HG02885 (cell line): Measurements from ENCODE around the gene DLST.

Experiments
- ATAC-seq: cut with Tn5 transposase; IDR thresholded peaks from one replicate; pipeline ENCODE4 v1.9.1; 2021; ENCODE audit warnings: mild to moderate bottlenecking; ENCODE audit not compliant: unreplicated experiment, poor library complexity

DLST gene

GRCh38 chr14:74936151-74936550 is 54.4 kb downstream of the DLST start:
- no peak for ATAC-seq

DNA sequence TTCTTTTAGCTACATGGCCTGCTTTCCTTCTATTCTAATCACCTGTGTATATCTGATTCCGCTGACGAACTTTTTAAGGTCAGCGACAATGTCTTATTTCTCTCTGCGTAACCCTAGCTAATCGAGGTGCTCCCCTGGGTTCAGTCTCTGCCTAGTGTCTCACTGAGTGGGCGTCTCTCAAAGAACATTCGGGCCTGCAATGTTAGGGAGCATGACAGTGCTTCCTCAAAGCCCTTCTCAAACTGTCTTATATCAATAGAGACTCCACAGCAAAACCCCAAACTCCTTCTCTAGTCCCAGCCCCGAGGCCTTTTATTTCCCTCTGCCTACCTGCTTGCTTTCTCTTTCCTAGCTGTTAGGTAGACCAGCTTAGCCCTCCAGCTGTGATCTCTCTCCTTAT is 55.0 kb downstream of the DLST start:
- no peak for ATAC-seq

DNA sequence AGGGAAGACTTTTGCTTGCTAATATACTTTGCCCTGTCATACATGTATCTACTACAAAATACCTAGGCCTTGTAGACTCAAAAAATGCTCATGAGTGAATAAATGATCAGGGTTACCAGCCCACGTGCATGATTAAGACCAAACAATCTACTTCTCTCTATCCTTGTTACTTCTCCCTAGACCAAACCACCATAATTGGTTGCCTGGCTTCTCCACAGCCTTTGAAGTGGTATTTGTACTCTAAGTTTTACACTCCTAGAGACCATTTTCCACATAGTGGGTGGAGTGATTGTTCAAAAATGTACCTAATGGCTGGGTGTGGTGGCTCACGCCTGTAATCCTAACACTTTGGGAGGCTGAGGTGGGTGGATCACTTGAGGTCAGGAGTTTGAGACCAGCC is 55.5 kb downstream of the DLST start:
- ATAC-seq: no peak

GRCh38 chr14:74938531-74939495 is 57.1 kb downstream of the DLST start:
- ATAC-seq: no peak

DNA sequence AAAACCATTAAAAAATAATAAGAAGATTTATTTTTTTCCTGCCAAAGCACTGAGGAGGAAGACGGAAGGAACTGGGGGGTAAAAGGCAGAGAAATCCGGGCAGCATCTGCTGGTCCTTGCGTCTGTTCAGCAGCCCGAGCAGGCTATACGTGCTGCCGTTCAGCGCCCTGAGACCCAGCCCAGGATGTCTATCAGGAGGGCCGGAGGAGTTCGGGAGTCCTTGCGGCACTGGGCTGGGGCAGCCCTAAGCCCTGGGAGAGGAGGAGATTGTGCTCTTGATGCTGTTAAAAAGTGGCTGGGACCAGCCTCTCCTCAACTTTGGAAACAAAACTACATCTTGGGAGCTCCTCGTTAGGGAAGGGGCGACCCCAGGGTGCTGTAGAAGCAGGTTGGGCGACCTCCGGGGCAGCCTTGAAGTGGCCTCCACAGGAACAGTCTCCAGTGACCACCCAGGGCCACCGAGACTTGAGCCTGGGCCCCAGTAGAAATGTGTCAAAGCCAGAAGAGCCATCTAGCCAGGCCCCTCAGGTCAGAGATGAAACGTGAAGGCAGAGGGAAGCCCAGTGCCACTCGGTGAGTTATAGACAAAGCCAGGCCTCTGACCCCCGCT is 59.3 kb downstream of the DLST start:
- no peak for ATAC-seq

GRCh38 chr14:74941676-74942097 is 60.0 kb downstream of the DLST start:
- ATAC-seq: peak; percentile 61

- ATAC-seq: peak; percentile 27
Observed at GRCh38 chr14:74942181-74942580, 60.5 kb downstream of the DLST start.

DNA sequence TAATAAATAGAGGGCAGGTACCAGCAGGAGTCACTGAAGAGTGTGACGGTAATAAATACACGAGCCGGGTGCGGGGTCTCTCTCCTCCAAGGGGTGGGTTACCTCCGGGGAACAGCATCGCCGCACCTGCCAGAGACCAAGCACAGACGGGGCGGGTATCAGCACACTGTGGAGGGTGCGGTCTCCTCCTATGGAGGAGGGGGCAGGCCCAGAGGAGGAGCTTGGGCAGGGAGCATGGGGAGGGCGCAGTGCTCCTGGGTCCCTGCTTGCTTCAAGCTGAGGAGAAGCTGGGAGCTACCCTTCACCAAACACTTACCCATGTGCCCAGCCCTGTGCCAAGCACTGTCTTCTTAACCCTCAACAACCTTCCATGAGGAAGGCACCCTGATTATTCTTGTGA is 60.9 kb downstream of the DLST start:
- peak; percentile 34 for ATAC-seq

DNA sequence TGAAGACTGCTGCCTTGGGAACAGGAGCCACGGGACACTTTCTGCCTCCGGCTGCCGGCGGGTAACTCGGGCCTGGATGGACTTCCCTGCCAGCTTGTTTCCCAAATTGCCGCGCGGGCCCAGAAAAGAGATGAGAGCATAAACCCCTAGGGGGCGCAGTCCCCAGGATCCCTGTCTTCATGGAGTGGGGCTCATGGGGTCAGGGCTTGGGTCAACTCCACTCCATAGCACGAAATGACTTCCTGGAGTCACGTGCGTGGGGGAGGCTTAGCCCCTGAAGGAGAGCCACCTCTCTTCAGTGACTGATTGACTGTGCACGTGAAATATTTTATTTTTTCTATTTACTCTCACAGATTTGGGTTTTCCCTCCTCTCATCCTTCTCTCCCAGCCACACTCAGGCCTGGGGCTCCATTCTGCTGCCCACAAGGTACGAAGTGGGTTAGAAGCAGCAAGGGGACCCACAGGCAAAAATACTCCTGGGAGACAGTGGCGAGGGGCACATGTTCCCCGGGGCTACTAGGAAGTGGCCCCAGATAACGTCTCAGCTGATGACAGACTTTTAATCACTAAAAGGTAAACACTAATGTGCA is 63.6 kb downstream of the DLST start:
- ATAC-seq: no peak

DNA sequence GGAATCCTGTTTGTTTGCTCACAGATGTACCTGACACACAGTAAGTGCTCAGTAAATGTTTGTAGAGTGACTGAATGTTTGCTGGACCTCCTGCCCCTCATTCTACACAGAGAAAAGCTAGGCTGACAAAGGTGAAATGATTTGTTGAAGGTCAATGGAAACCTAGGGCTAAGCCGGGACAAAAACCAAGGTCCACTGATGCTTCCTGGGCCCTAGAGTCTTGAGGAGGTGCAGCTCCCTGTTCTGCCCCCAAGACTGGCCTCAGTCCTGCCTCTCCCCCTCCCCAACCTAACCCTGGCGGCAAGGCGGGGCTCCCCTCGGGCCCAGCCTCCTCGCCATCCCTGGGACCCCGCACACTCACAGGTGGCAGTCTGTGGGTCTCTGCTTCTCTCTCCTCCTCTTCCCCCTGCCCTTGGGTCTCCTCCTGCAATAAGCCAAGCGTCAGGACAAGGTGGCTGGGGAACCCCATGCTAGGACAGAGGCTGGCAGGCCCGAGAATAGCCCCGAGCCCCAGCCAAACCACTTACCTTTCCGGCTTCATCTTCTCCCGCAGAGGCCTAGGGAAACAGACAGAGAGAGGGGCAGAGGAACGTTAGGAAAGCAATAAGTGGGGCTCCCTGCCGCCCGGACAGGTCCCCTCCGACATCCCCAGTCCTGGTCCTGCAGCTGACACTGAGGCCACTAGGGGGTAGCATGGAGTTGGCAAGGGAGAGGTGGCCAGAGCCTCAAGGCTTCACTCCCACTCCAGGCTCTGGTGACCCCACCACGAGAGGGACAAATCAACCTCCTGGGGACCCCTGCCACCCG is 64.3 kb downstream of the DLST start:
- ATAC-seq: no peak

DNA sequence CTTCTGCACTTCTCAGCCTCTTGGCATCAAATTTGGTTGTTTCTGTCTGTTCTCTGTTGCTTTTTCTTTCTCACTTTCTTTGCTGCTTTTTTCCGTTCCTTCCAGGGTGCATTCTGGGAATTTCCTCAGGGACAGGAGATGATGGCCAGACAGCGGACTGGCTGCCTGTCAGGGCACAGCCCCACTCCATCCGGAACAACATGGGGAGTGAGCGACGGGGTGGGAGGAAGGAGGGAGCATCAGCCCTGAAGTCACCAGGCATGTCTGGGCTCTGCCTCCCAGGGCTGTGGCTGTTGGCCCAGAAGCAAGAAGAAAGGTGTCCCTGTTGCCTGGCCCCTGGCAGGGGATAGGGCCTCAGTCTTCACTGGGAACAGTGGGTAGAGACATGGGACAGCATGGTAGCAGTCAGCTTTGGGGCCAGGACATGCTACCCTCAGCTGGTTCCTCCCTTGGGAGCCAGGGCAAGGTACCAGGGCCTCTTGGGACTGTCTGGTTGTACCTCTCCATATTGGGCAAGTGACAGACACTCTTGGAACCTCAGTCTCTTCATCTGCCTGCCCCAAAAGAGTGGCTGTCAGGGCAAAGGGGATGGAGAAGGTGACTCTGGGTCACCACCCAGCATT is 65.1 kb downstream of the DLST start:
- no peak for ATAC-seq

- ATAC-seq: no peak
Observed at GRCh38 chr14:74947353-74948227, 65.9 kb downstream of the DLST start.

GRCh38 chr14:74948228-74949175 is 66.8 kb downstream of the DLST start:
- no peak for ATAC-seq

DNA sequence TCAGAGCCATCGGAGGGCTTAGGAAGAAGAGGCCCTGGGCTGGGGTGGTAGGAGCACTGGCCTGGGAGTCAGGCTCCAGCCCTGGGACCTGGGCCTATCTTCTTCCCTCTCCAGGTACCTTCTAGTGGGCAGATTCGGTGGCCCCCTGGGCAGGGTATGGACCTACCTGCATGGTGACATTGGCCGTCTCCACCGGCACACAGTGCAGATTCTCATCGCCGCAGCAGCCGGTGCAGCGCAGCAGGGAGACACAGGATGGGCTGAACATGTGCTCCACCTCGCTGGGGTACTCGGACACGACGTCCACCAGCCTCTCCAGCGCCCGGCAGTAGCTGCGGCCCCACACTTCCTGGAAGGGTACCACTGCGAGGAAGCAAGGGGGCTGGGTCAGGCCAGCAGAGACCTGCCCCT is 67.5 kb downstream of the DLST start:
- ATAC-seq: no peak

GRCh38 chr14:74949859-74950573 is 68.3 kb downstream of the DLST start:
- no peak for ATAC-seq

- no peak for ATAC-seq
Observed at GRCh38 chr14:74950795-74951442, 69.2 kb downstream of the DLST start.
